Testis (tissue), 3 donors: ENCODE data around the gene SCFD2. TPM values are rescaled to one million over a fixed set of nuclear protein-coding genes. Genes with fewer than 3 reads are reported as not detected.

ENCODE experiments used
- DNase-seq: peaks from one replicate; pipeline ENCODE4 v3.0.0-alpha.2; 2019
- H3K27ac ChIP-seq, 2 donors: fragments of 200-600 bp; sonication (generic); one replicate each; pipeline ENCODE4 v1.5.1; 2019
- H3K27me3 ChIP-seq: fragments of 200-600 bp; sonication (generic); one replicate; pipeline ENCODE4 v1.5.1; 2019
- H3K36me3 ChIP-seq: fragments of 200-600 bp; sonication (generic); one replicate; pipeline ENCODE4 v1.5.1; 2017; ENCODE audit warnings: low read depth; ENCODE audit errors: missing control alignments
- H3K4me1 ChIP-seq: fragments of 200-600 bp; sonication (generic); one replicate; pipeline ENCODE4 v1.5.1; 2019
- H3K4me3 ChIP-seq, 2 donors: fragments of 200-600 bp; sonication (generic); one replicate each; pipeline ENCODE4 v1.5.1; 2017 to 2019
- H3K9me3 ChIP-seq: fragments of 200-600 bp; sonication (generic); one replicate; pipeline ENCODE4 v1.5.1; 2017
- CTCF ChIP-seq, 3 experiments: fragments of 450-650 bp in 2 of 3; fragments of 200-600 bp in 1 of 3; sonication (generic) in 1 of 3; IDR thresholded peaks; one replicate each; pipeline ENCODE4 v1.5.1; 2016 to 2019; ENCODE audit warnings: antibody characterized with exemption in 3 of 3, mild to moderate bottlenecking in 2 of 3, moderate library complexity in 1 of 3
- POLR2A ChIP-seq: fragments of 450-650 bp; IDR thresholded peaks from one replicate; pipeline ENCODE4 v1.6.1; 2017; ENCODE audit warnings: antibody characterized with exemption, mild to moderate bottlenecking, moderate library complexity
- WGBS, 2 donors: methylation state at CpG; one replicate each; pipeline ENCODE4 v1.1.5; 2018; 5-methylcytosine and 5-hydroxymethylcytosine counted together
- intact Hi-C: fragments of 100-400 bp; cut with DNase I; formaldehyde crosslinking; loops from one replicate; pipeline ENCODE4 v1.15.1; 2023; ENCODE audit warnings: low total_unique reads
- polyA plus RNA-seq: library from polyadenylated mRNA; stranded (reverse); fragments of 350-450 nt; fragmentation: Illumina TruSeq; extraction: RNeasy Lipid Tissue Mini Kit (QIAGEN cat#74804); gene quantifications from one replicate; pipeline ENCODE4 v1.2.3, GENCODE V29; 2014; ENCODE audit warnings: low read depth, low replicate concordance; ENCODE audit not compliant: insufficient read depth
- total RNA-seq, 2 donors: library from RNA; depleted of rRNA; stranded (reverse); fragments of >200 nt; gene quantifications; one replicate each; pipeline ENCODE4 v1.2.3, GENCODE V29; 2016

Gene SCFD2
- total and polyA plus RNA-seq, 3 donors from 2014 or later, result 6.0 to 24.5 (median 21.3) TPM

DNA sequence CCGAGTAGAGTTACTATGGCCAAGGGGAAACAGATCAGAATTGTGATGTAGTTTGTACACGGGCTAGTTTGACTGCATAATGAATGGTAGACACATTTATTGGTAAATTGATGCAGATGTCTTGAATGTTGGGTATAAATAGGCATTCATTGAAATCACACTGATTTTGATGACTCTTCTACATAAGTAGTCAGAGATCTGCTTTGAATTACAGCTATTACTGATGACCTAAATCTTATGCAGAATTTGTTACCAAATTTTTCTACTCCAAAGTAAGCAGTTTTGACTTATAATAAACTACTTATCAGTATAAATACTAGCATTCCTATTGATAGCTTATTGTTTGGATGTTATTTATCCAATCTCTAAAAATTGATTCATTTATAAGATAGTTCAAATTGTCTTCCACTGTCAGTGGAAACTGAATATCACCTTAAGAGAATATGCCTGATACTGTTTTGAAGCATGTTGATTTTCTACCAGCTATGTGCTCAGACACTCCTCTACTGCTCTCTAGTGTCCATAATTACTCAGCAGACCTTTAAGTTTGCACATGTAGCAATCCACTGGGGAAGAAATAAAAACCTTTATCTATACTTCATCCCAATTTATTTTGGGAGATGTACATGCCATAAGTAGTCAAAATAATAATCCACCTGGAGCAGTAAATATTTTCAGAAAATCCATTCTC lies 383.5 kb downstream of the SCFD2 start:
- no peak overlapping the region for H3K27ac ChIP-seq
- no peak for TF ChIP-seq POLR2A
- peak; percentile 45 to 79 (median 67) for TF ChIP-seq CTCF (IDR thresholded peaks at IDR 0.05)
- no peaks in the 10 kb centered on the region for H3K9me3 ChIP-seq
- H3K4me1 ChIP-seq, result peaks cover 14% of the 10 kb centered on the region
- no peaks in the 10 kb centered on the region for H3K27me3 ChIP-seq
- no peak overlapping the region for H3K4me3 ChIP-seq
- H3K36me3 ChIP-seq, result no peaks in the 10 kb centered on the region
- no peak for DNase-seq
- 75 to 83% methylated on average over 2 of the region's 2 CpGs for WGBS, 2 donors
- intact Hi-C loops, result loop anchor here (10.0 kb wide), 1 partner anchor 608 kb away; no protein-coding TSS in a partner anchor

GRCh38 chr4:52979821-52980590 lies 385.9 kb downstream of the SCFD2 start:
- Histone ChIP-seq H3K4me1 (peaks cover 13% of the 10 kb centered on the region), H3K27ac (no peak overlapping the region), H3K36me3 (no peaks in the 10 kb centered on the region), H3K27me3 (no peaks in the 10 kb centered on the region), H3K4me3 (no peak overlapping the region), H3K9me3 (no peaks in the 10 kb centered on the region)
- no peak for TF ChIP-seq POLR2A
- TF ChIP-seq CTCF (IDR thresholded peaks at IDR 0.05), result no peak
- intact Hi-C loops, result loop anchor here (10.0 kb wide), 1 partner anchor 605 kb away; no protein-coding TSS in a partner anchor
- DNase-seq, result no peak
- WGBS, 2 donors, result 75 to 90% methylated on average over 3 of the region's 3 CpGs

- Histone ChIP-seq H3K9me3 (no peaks in the 10 kb centered on the region), H3K27ac (no peak overlapping the region), H3K36me3 (no peaks in the 10 kb centered on the region), H3K27me3 (no peaks in the 10 kb centered on the region), H3K4me3 (no peak overlapping the region), H3K4me1 (peaks cover 12% of the 10 kb centered on the region)
- WGBS, 2 donors, result 92 to 96% methylated on average over 1 of the region's 1 CpG
- no peak for DNase-seq
- intact Hi-C loops, result no loop called here
- no peak for TF ChIP-seq CTCF (IDR thresholded peaks at IDR 0.05)
- TF ChIP-seq POLR2A, result no peak
Observed at GRCh38 chr4:52979020-52979419, 386.8 kb downstream of the SCFD2 start.

GRCh38 chr4:52977252-52977651 lies 388.6 kb downstream of the SCFD2 start:
- Histone ChIP-seq H3K27me3 (no peaks in the 10 kb centered on the region), H3K4me1 (peaks cover 8% of the 10 kb centered on the region), H3K27ac (no peak overlapping the region), H3K4me3 (no peak overlapping the region), H3K36me3 (no peaks in the 10 kb centered on the region), H3K9me3 (no peaks in the 10 kb centered on the region)
- 37 to 39% methylated on average over 1 of the region's 1 CpG for WGBS, 2 donors
- intact Hi-C loops, result no loop called here
- DNase-seq, result no peak
- TF ChIP-seq CTCF (IDR thresholded peaks at IDR 0.05), result no peak
- TF ChIP-seq POLR2A, result no peak
